Calu3 (cell line): ENCODE measurements around the gene OSBPL5. TPM values are rescaled to one million over a fixed set of nuclear protein-coding genes. Genes with fewer than 3 reads are reported as not detected.

ENCODE experiments used
- BruUV-seq: library from RNA; stranded (reverse); fragments of 400-500 nt; replicated peaks from 2 replicates; lab custom pipeline; 2021; lab: Mats Ljungman, UMichigan
- CTCF ChIA-PET: fragments of 300-600 bp; sonication (Branson Sonifier 250); formaldehyde crosslinking; loops from one replicate; lab custom pipeline; 2022; ENCODE audit warnings: antibody characterized with exemption; lab: Charles Lee
- DNase-seq: peaks from one replicate; pipeline ENCODE4 v3.0.0; 2022
- H3K27ac Mint-ChIP-seq: one replicate; pipeline ENCODE4 v1.8.0; 2022; ENCODE audit warnings: mixed read lengths; ENCODE audit not compliant: unreplicated experiment
- H3K27me3 Mint-ChIP-seq: one replicate; pipeline ENCODE4 v1.8.0; 2022; ENCODE audit warnings: mixed read lengths; ENCODE audit not compliant: unreplicated experiment
- H3K36me3 Mint-ChIP-seq: one replicate; pipeline ENCODE4 v1.8.0; 2022; ENCODE audit warnings: mild to moderate bottlenecking, moderate library complexity, mixed read lengths; ENCODE audit not compliant: insufficient read depth, unreplicated experiment
- H3K4me1 Mint-ChIP-seq: one replicate; pipeline ENCODE4 v1.8.0; 2022; ENCODE audit warnings: mild to moderate bottlenecking, low read depth, mixed read lengths; ENCODE audit not compliant: unreplicated experiment
- H3K4me3 Mint-ChIP-seq: one replicate; pipeline ENCODE4 v1.8.0; 2022; ENCODE audit warnings: mild to moderate bottlenecking, low read depth, moderate library complexity, mixed read lengths; ENCODE audit not compliant: unreplicated experiment
- H3K9me3 Mint-ChIP-seq: one replicate; pipeline ENCODE4 v1.8.0; 2022; ENCODE audit warnings: low read depth, mixed read lengths; ENCODE audit not compliant: unreplicated experiment
- intact Hi-C: fragments of 100-400 bp; cut with micrococcal nuclease; formaldehyde crosslinking; loops from one replicate; pipeline ENCODE4 v1.10.0; 2022; ENCODE audit not compliant: unreplicated experiment
- total RNA-seq: library from RNA; stranded (reverse); gene quantifications from 2 replicates; pipeline ENCODE4 v1.2.3, GENCODE V29; 2022
- TF ChIP-seq, protein P1 (sequence below): fragments of 200-600 bp; IDR thresholded peaks from one replicate; pipeline ENCODE4 v1.8.0; 2022; ENCODE audit warnings: antibody characterized with exemption; ENCODE audit not compliant: unreplicated experiment

The OSBPL5 gene
- total RNA-seq, 1 experiment from 2014 or later: 7.1 TPM

DNA sequence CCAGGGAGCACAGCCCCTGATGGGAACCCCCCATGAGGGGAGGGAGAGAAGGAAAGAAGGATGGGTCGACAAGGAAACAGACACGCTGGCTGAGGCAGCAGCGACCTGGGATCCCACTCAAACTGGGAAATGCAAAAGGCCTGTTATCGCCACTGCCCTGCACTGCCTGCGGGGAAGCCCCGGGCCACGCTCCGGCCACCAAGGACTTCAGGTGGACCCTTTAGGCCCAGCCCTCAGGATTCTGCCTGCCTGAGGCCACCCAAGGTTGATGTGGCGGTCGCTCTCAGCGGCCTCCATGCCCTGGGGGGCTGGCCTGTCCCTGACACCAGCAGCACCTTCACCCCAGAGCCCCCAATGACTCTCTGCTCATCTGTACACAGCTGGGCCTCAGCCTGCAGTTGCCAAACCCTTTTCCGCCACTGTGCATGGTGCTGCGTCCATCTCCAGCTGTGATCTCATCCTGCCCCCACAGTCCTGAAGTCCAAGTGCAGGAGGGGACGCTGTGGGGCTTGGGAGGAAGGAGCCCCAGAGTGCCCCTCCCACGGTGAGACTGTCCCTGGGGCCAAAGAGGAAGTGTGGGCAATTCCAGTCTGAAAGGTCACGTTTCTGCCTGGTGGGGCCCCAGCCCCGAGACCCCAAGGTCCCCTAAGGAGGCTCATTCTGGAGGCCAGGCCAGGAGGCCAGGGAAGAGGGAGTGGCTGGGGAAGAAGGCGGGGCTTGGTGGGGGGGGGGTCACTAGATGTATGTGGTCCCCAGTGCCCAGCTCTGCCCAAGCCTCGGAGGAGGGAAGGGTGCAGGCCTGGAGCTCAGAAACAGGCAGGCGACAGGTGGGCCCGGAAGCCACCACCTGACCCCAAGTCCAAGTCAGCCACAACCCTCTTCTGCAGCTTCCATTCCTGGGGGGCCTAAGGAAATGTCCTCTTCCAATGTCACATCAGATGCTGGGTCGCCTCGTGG, 31.6 kb downstream of the OSBPL5 start:
- Mint-ChIP-seq H3K4me3 (no peak overlapping the region), H3K36me3 (no peaks in the 10 kb centered on the region), H3K27me3 (peaks cover 21% of the 10 kb centered on the region), H3K27ac (no peak overlapping the region), H3K4me1 (no peaks in the 10 kb centered on the region), H3K9me3 (no peaks in the 10 kb centered on the region)
- CTCF ChIA-PET: no interaction called here
- TF ChIP-seq, protein P1, sequence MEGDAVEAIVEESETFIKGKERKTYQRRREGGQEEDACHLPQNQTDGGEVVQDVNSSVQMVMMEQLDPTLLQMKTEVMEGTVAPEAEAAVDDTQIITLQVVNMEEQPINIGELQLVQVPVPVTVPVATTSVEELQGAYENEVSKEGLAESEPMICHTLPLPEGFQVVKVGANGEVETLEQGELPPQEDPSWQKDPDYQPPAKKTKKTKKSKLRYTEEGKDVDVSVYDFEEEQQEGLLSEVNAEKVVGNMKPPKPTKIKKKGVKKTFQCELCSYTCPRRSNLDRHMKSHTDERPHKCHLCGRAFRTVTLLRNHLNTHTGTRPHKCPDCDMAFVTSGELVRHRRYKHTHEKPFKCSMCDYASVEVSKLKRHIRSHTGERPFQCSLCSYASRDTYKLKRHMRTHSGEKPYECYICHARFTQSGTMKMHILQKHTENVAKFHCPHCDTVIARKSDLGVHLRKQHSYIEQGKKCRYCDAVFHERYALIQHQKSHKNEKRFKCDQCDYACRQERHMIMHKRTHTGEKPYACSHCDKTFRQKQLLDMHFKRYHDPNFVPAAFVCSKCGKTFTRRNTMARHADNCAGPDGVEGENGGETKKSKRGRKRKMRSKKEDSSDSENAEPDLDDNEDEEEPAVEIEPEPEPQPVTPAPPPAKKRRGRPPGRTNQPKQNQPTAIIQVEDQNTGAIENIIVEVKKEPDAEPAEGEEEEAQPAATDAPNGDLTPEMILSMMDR: no peak
- BruUV-seq: no TSS peak
- intact Hi-C loops: no loop called here
- no peak for DNase-seq

DNA sequence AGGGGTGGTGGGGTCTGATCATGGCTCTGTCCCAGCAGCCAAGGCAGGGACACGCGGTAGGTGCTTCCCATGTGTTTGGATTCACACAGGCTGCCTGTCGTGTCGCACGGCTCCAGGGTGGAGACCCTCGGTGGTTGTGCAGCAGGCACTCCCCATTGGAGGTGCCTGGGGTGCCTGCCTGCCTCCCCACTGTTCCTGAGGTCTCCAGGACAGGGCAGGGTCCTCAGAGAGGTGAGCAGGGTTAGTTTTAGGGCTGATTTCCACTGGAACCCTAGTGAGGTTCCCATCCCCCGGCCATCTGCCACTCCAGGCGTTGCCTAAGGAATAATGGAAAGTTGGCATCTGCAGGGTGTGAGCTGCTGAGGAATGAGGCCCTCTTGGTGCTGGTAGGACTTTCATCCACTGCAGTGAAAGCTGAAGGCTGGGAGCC, 32.3 kb downstream of the OSBPL5 start:
- H3K27me3 Mint-ChIP-seq: peaks cover 21% of the 10 kb centered on the region
- no peaks in the 10 kb centered on the region for H3K36me3 Mint-ChIP-seq
- TF ChIP-seq, protein P1: no peak
- H3K4me1 Mint-ChIP-seq: no peaks in the 10 kb centered on the region
- H3K4me3 Mint-ChIP-seq: no peak overlapping the region
- no peak overlapping the region for H3K27ac Mint-ChIP-seq
- no peaks in the 10 kb centered on the region for H3K9me3 Mint-ChIP-seq
- no peak for DNase-seq
- CTCF ChIA-PET: no interaction called here
- intact Hi-C loops: no loop called here
- BruUV-seq: no TSS peak

DNA sequence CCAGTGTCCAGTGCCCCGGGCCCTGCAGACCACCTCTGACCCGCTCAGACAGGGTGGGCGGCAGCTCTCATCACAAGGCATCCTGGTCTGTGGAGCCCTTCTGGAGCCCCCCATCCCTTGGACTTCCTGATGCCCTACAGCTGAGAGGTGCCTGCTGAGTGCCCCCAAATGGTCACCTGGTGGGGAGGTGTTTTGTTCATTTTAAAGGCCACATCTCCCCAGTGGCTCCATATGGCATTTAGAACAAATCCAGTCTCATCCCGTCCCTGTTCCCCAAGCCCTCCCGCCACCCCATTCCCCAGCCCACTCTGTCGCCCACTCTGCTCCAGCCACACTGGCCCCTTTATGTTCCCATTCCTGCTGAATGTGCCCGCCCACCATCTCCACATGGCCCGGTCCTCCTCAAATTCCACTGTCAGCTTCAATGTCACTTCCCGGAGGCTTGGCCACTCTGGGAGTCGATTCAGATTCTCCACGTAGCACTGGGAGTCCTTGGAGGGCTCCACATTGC, 32.8 kb downstream of the OSBPL5 start:
- Mint-ChIP-seq H3K4me1 (no peaks in the 10 kb centered on the region), H3K27ac (no peak overlapping the region), H3K9me3 (no peaks in the 10 kb centered on the region), H3K36me3 (no peaks in the 10 kb centered on the region), H3K4me3 (no peak overlapping the region), H3K27me3 (peaks cover 21% of the 10 kb centered on the region)
- no TSS peak for BruUV-seq
- CTCF ChIA-PET: no interaction called here
- TF ChIP-seq, protein P1: no peak
- intact Hi-C loops: no loop called here
- no peak for DNase-seq

DNA sequence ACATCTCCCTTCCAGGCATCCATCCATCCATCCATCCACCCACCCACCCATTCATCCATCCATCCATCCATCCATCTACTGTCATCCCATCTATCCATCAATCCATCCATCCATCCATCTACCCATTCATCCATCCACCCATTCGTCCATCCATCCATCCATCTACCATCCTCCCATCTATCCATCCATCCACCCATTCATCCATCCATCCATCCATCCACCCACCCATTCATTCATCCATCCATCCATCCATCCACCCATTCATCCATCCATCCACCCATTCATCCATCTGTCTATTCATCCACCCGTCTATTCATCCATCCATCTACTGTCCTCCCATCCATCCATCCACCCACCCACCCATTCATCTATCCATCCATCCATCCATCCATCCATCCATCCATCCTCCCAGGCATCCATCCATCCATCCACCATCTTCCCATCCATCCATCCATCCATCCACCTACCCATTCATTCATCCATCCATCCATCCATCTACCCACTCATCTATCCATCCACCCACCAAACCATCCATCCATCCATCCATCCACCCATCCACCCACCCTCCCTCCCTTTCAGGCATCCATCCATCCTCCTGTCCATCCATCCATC, 33.7 kb downstream of the OSBPL5 start:
- CTCF ChIA-PET: no interaction called here
- Mint-ChIP-seq H3K9me3 (no peaks in the 10 kb centered on the region), H3K36me3 (no peaks in the 10 kb centered on the region), H3K27ac (no peak overlapping the region), H3K27me3 (peaks cover 21% of the 10 kb centered on the region), H3K4me1 (no peaks in the 10 kb centered on the region), H3K4me3 (no peak overlapping the region)
- intact Hi-C loops: no loop called here
- no TSS peak for BruUV-seq
- TF ChIP-seq, protein P1: no peak
- DNase-seq: no peak
